HG03457 (cell line): ENCODE data around the gene CGREF1.
A peak's percentile ranks its signal among the peaks of the same experiment; 100 is the strongest.

ENCODE experiments used
- ATAC-seq: cut with Tn5 transposase; IDR thresholded peaks from one replicate; pipeline ENCODE4 v1.9.1; 2021; ENCODE audit warnings: moderate number of reproducible peaks; ENCODE audit not compliant: unreplicated experiment

CGREF1 gene

GRCh38 chr2:27051902-27052645 lies 66.9 kb downstream of the CGREF1 start:
- no peak for ATAC-seq

- peak; percentile 63 for ATAC-seq
Measured at GRCh38 chr2:27050996-27051901, 67.7 kb downstream of the CGREF1 start, which contains the start of gene AGBL5. AGBL5 (plus strand) TSS chr2:27051668; CDS start chr2:27052959, 1,291 bp downstream.
